Cardiac fibroblast (primary cell): ENCODE results near the gene CAP1.

ENCODE experiments used
- DNase-seq, 2 donors: peaks; one replicate each; pipeline versions ENCODE4 v3.0.0 to v3.0.0-alpha.2; 2010; ENCODE audit warnings: low read depth in 2 of 2
- H3K4me3 ChIP-seq, 2 donors: replicated peaks in 1 of 2; 1 replicate in 1 of 2; 2 replicates in 1 of 2; pipeline ENCODE4 v1.5.1; 2011; ENCODE audit warnings: low read depth in 2 of 2, low read length in 2 of 2, mild to moderate bottlenecking in 2 of 2, moderate library complexity in 1 of 2
- TF ChIP-seq, protein P1 (sequence below): IDR thresholded peaks from one replicate; pipeline ENCODE4 v1.5.1; 2011; ENCODE audit warnings: low read depth, mild to moderate bottlenecking, low read length, inconsistent platforms

CAP1 gene, protein sequence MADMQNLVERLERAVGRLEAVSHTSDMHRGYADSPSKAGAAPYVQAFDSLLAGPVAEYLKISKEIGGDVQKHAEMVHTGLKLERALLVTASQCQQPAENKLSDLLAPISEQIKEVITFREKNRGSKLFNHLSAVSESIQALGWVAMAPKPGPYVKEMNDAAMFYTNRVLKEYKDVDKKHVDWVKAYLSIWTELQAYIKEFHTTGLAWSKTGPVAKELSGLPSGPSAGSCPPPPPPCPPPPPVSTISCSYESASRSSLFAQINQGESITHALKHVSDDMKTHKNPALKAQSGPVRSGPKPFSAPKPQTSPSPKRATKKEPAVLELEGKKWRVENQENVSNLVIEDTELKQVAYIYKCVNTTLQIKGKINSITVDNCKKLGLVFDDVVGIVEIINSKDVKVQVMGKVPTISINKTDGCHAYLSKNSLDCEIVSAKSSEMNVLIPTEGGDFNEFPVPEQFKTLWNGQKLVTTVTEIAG

DNA sequence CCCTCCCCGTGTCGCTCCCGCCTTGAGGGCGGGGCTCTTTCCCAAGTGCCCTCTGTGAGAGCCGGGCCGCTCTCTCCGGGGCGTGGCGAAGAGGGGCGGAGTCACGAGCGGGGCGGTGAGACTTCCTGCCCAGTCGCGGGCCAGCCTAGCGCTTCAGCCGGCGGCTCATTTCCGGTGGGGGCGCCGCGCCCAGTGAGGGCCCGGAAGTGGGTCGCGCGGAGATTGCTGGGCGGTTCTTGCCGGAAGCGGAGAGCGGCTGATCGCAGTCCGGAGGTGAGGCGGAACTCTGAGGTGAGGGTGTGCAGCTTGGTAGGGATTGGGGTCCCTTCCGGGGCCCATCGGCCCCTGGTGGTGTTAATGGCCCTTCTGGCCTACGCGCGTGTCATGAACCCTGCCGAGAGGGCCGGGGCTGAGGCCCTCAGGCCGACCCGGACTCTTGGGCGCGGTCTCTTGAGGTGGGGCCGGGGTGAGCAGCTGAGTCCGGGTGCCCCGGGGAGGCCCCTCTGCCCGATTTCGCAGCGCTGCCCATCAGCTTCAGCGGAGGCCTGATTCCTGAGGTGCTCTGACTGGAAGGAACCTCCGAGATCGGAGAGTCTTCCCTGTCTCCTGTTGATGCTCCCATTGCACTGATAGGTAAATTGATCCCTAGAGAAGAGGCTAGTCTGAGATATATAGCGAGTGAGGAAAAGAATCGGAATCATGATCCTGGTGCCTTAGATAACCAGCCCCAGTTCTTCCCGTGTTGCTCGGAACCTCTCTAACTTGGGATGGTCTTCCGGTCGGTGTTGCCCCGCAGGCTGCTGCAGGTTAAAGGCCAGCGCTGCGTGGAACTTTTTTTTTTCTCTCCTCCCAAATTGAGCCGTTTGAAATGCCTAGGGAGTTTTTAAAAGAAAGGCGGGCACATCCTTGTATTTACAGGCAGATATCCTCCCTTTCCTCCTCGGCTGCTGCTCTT, at the start of gene CAP1:
CAP1 (plus strand) TSS at position 219 of the 955 bp plus-strand sequence. CDS start 18,618 bp downstream, outside the sequence.
- TF ChIP-seq, protein P1, sequence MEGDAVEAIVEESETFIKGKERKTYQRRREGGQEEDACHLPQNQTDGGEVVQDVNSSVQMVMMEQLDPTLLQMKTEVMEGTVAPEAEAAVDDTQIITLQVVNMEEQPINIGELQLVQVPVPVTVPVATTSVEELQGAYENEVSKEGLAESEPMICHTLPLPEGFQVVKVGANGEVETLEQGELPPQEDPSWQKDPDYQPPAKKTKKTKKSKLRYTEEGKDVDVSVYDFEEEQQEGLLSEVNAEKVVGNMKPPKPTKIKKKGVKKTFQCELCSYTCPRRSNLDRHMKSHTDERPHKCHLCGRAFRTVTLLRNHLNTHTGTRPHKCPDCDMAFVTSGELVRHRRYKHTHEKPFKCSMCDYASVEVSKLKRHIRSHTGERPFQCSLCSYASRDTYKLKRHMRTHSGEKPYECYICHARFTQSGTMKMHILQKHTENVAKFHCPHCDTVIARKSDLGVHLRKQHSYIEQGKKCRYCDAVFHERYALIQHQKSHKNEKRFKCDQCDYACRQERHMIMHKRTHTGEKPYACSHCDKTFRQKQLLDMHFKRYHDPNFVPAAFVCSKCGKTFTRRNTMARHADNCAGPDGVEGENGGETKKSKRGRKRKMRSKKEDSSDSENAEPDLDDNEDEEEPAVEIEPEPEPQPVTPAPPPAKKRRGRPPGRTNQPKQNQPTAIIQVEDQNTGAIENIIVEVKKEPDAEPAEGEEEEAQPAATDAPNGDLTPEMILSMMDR, result peak; percentile 1
- peak within 1 kb of the TSS; percentile 97 to 98 for H3K4me3 ChIP-seq
- DNase-seq, result peak; percentile 99

GRCh38 chr1:39992234-39992633, 48.3 kb upstream of the CAP1 start:
- TF ChIP-seq, protein P1, result no peak
- no peak overlapping the region for H3K4me3 ChIP-seq
- DNase-seq, result peak in 1 of 2 donors; percentile 35

- DNase-seq, result no peak
- TF ChIP-seq, protein P1, result no peak
- H3K4me3 ChIP-seq, result no peak overlapping the region
Observed at GRCh38 chr1:39992888-39993287, 47.6 kb upstream of the CAP1 start.

DNA sequence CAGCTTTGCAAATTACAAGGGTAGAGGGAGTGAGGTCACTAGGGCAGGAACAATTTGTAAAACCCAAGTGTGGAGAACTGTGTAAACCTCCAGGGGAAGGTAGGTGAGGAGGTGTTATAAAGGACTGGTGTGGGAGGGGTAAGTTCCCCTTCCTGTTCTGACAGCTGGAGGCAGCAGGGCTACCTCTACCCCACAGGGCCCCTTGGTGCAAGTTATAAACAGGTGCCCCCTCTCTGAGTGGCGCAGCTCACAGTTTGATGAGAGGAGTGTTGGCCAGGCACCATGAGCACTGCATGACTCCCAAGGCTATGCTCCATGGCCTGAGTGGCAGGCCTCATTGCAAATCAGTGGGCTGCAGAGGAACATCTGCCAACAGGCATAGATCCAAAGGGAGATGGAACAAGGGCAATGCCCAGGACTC, 44.5 kb upstream of the CAP1 start:
- TF ChIP-seq, protein P1, result no peak
- no peak for DNase-seq
- H3K4me3 ChIP-seq, result no peak overlapping the region

DNA sequence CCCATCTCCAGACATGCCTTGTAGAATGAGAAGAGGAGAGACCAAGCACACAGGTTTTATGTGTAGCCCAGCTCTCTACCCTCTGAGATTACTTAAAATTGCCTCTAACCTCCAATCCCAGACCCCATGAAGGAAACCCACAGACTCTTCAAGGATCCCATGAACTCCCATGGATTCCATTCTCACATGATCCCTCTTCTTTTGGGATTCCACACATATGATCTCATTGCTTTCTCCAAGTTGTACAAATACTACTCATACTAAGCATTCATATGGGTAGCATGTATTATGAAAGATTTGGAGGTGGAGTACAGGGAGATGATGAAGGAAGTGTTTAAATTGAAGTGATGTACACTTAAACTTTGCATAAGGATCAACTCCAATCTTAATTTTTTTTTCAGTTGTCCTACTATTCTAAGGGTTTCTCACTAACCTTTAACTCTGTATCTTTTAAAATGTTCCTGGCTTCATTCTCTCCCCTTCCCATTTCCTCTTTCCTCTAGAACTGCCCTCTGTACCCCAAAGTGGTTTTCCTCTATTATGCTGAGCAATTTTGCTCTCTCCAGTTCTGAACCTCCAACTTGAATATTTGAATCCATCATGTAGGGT, 44.0 kb upstream of the CAP1 start:
- TF ChIP-seq, protein P1, result no peak
- H3K4me3 ChIP-seq, result no peak overlapping the region
- peak in 1 of 2 donors; percentile 24 for DNase-seq

GRCh38 chr1:40001456-40001855, 39.1 kb upstream of the CAP1 start:
- TF ChIP-seq, protein P1, result no peak
- no peak for DNase-seq
- H3K4me3 ChIP-seq, result no peak overlapping the region
